Bronchial epithelial cell (primary cell): ENCODE results near the gene CBX2. TPM values are rescaled to one million over a fixed set of nuclear protein-coding genes. Genes with fewer than 3 reads are reported as not detected.
A peak's percentile ranks its signal among the peaks of the same experiment; 100 is the strongest.
"Not testable (repeated sequence)": the region's sequence is repeated elsewhere in the genome, so short reads cannot be mapped to it uniquely, and the experiment has no call there.

ENCODE experiments used
- DNase-seq: peaks from one replicate; pipeline ENCODE4 v3.0.0-alpha.2; 2010; ENCODE audit warnings: low read depth
- FAIRE-seq: peaks from 2 replicates; lab custom pipeline; 2011; peaks lifted over from hg19 to GRCh38; lab: Jason Lieb, UNC
- H3K27me3 ChIP-seq: 2 replicates; pipeline ENCODE4 v1.5.1; 2011; ENCODE audit warnings: low read length; ENCODE audit not compliant: control insufficient read depth, insufficient read depth
- H3K36me3 ChIP-seq: 2 replicates; pipeline ENCODE4 v1.5.1; 2011; ENCODE audit warnings: low read length; ENCODE audit not compliant: control insufficient read depth, insufficient read depth
- H3K4me3 ChIP-seq: 2 replicates; pipeline ENCODE4 v1.5.1; 2011; ENCODE audit warnings: mild to moderate bottlenecking, low read depth, low read length, control low read depth
- total RNA-seq: library from RNA; depleted of rRNA; stranded (reverse); fragments of >200 nt; gene quantifications from 2 replicates; pipeline ENCODE4 v1.2.1, GENCODE V29; 2014
- TF ChIP-seq, protein P1 (sequence below): IDR thresholded peaks from 2 replicates; pipeline ENCODE4 v1.5.1; 2011; ENCODE audit warnings: mild to moderate bottlenecking, moderate library complexity, low read length, control low read depth, inconsistent platforms; ENCODE audit not compliant: insufficient read depth, severe bottlenecking

The CBX2 gene
- total RNA-seq, 1 donor from 2014 or later = 1.1 TPM

DNA sequence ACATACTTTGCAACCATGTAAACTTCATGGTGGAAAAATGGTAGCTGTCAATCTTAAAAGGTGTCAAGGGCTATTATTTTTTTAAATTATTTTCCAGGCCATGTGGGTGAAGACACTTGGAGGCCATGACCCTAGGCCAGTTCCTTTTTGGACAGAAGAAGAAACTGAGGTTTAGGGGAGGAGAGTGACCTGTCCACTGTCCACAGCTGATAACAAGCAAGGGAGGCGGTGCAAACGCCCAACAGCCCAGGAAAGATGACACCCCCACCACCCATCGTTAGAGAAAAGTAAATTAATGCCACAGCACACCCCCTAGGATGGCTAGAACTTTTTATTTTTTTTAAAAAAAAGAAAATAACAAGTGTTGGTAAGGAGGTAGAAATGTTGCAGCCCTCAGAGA, 28.0 kb upstream of the CBX2 start:
- TF ChIP-seq, protein P1, sequence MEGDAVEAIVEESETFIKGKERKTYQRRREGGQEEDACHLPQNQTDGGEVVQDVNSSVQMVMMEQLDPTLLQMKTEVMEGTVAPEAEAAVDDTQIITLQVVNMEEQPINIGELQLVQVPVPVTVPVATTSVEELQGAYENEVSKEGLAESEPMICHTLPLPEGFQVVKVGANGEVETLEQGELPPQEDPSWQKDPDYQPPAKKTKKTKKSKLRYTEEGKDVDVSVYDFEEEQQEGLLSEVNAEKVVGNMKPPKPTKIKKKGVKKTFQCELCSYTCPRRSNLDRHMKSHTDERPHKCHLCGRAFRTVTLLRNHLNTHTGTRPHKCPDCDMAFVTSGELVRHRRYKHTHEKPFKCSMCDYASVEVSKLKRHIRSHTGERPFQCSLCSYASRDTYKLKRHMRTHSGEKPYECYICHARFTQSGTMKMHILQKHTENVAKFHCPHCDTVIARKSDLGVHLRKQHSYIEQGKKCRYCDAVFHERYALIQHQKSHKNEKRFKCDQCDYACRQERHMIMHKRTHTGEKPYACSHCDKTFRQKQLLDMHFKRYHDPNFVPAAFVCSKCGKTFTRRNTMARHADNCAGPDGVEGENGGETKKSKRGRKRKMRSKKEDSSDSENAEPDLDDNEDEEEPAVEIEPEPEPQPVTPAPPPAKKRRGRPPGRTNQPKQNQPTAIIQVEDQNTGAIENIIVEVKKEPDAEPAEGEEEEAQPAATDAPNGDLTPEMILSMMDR = no peak
- DNase-seq (no peak), FAIRE-seq (no peak)

DNA sequence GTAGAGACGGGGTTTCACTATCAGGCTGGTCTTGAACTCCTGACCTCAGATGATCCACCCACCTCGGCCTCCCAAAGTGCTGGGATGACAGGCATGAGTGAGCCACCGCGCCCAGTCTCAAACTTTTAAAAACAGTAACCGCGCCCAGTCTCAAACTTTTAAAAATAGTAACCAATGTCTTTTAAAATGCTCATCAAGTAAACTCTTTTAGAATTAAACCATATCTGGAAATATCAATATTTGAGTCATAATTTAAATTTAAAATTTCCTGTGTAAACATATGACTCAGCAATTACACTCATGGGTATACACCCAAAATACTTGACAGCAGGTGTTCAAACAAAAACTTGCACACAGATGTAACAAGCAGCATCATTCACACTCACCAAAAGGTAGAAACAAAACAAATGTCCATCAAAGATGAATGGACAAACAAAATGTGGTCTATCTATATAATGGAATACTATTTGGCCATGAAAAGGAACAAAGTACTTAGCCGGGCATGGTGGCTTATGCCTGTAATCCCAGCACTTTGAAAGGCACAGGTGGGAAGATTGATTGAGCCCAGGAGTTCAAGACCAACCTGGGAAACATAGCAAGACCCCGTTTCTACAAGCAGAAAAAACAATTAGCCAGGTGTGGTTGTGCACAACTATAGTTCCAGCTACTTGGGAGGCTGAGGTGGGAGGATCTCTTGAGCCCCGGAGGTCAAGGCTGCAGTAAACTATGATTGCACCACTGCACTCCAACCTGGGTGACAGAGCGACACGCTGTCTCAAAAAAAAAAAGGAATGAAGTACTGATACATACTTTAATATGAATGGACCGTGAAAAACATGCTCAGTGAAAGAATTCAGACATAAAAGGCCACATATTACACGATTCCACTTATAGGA, 27.1 kb upstream of the CBX2 start:
- FAIRE-seq = no peak
- Histone ChIP-seq H3K4me3 (no peak overlapping the region), H3K36me3 (no peaks in the 10 kb centered on the region), H3K27me3 (peaks cover 24% of the 10 kb centered on the region)
- TF ChIP-seq, protein P1 = no peak
- DNase-seq = peak; percentile 29

More for the DNA sequence above, 28.0 kb upstream of the CBX2 start:
- H3K27me3 ChIP-seq = peaks cover 26% of the 10 kb centered on the region
- no peaks in the 10 kb centered on the region for H3K36me3 ChIP-seq
- H3K4me3 ChIP-seq = no peak overlapping the region

DNA sequence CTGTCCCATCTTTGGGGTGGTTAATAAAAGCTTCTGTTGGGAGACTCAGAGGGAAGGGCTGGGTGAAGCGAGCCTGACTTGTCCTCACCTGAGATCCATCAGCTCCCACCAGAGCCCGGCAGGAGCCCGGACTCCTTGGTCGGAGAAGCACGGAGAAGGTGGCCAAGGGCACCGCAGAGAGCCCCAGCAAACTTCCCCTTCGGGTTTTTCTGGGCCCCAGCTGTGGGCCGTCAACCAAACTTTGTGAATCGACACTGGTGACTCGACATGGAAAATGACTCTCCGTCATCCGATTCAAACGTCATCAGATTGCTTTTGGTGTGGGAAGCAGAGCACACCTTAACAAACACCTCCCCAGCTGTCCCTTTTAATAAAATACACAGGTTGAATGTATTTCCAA, 25.8 kb upstream of the CBX2 start:
- DNase-seq (no peak), FAIRE-seq (no peak)
- TF ChIP-seq, protein P1 = no peak

DNA sequence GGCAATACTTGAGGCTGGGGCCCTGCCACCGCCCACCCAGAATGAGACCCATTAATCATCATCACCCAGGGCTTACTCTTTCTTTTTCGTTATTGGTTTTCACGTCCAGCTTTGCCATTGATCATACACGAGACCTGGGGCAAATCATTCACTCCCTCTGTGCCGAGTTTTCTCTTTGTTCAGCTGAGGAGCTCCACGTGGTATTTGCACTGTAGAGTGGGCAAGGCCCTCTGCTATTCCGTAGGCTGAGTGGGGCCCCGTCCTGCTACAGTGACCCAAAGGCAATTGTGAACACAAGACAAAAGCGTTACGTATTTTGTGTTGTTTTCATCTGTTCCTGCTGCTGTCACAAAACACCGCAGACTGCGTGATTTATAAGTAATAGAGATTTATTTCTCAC, 23.6 kb upstream of the CBX2 start:
- TF ChIP-seq, protein P1 = no peak
- H3K36me3 ChIP-seq = no peaks in the 10 kb centered on the region
- no peak overlapping the region for H3K4me3 ChIP-seq
- FAIRE-seq (no peak), DNase-seq (no peak)
- peaks cover 2% of the 10 kb centered on the region for H3K27me3 ChIP-seq

More for the DNA sequence above, 25.8 kb upstream of the CBX2 start:
- no peak overlapping the region for H3K4me3 ChIP-seq
- H3K36me3 ChIP-seq = no peaks in the 10 kb centered on the region
- peaks cover 16% of the 10 kb centered on the region for H3K27me3 ChIP-seq

DNA sequence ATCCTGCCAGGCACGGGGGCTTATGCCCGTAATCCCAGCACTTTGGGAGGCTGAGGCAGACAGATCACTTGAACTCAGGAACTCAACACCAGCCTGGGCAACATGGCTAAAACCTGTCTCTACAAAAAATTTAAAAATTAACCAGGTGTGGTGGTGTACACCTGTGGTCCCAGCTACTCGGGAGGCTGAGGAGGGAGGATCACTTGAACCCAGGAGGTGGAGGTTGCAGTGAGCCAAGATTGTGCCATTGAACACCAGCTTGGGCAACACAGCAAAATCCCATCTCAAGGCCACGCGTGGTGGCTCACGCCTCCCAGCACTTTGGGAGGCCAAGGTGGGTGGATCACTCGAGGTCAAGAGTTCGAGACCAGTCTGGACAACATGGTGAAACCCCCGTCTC, 23.0 kb upstream of the CBX2 start:
- DNase-seq, H3K36me3 ChIP-seq, H3K4me3 ChIP-seq, H3K27me3 ChIP-seq, FAIRE-seq: not testable (repeated sequence)

DNA sequence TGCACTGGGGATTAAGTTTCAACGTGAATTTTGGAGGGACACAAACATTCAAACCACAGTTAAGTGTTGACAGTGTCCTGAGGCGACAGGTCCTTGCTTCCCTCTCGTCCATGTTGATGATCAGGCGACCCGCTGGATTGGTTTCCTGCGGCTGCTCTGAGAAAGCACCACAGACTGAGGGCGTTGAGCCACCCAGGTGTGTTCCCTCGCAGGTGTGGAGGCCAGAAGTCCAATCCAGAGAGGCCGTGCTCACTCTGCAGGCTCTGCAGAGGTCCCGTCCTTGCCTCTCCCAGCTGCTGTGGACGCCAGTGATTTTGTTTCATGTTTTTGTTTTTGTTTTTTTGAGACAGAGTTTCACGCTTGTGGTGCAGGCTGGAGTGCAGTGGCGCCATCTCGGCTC, 22.4 kb upstream of the CBX2 start:
- Histone ChIP-seq H3K27me3 (peaks cover 2% of the 10 kb centered on the region), H3K36me3 (no peaks in the 10 kb centered on the region), H3K4me3 (no peak overlapping the region)
- TF ChIP-seq, protein P1 = no peak
- no peak for FAIRE-seq
- DNase-seq = no peak
